Left ventricle myocardium inferior (tissue), 1 donor: Measurements from ENCODE around the gene PBX4. TPM values are rescaled to one million over a fixed set of nuclear protein-coding genes. Genes with fewer than 3 reads are reported as not detected.
"Not testable (repeated sequence)": the region's sequence is repeated elsewhere in the genome, so short reads cannot be mapped to it uniquely, and the experiment has no call there.

Experiments used
- DNase-seq: peaks from one replicate; pipeline ENCODE4 v3.0.0-alpha.2; 2020
- H3K27ac ChIP-seq: fragments of 200-600 bp; replicated peaks from 2 replicates; pipeline ENCODE4 v1.8.0; 2021
- H3K27me3 ChIP-seq: fragments of 200-600 bp; 2 replicates; pipeline ENCODE4 v1.8.0; 2021; ENCODE audit warnings: low read depth
- H3K36me3 ChIP-seq: fragments of 200-600 bp; 2 replicates; pipeline ENCODE4 v1.8.0; 2021
- H3K4me1 ChIP-seq: fragments of 200-600 bp; 2 replicates; pipeline ENCODE4 v1.8.0; 2021
- H3K4me3 ChIP-seq: fragments of 200-600 bp; 2 replicates; pipeline ENCODE4 v1.8.0; 2021; ENCODE audit warnings: mild to moderate bottlenecking, moderate library complexity
- H3K9me3 ChIP-seq: fragments of 200-600 bp; replicated peaks from 2 replicates; pipeline ENCODE4 v1.8.0; 2021
- intact Hi-C: fragments of 100-400 bp; cut with micrococcal nuclease; formaldehyde crosslinking; loops from one replicate; pipeline ENCODE4 v1.11.0; 2022
- long read RNA-seq: library from polyadenylated mRNA; unstranded; transcript quantifications from one replicate; pipeline ENCODE4 v2.0.0, GENCODE V29; 2021
- total RNA-seq: library from RNA; stranded (reverse); fragmentation: NEBNext Ultra II Directional; extraction: Animal tissue kit (Norgen Biotek cat#: 25700); gene quantifications from one replicate; pipeline ENCODE4 v1.2.1, GENCODE V29; 2021
- TF ChIP-seq, protein P1 (sequence below): fragments of 200-600 bp; IDR thresholded peaks from 2 replicates; pipeline ENCODE4 v1.8.0; 2021; ENCODE audit warnings: antibody characterized with exemption, mild to moderate bottlenecking, borderline replicate concordance
- donor health status: DM: no; HTN: yes; CAD: no; lungs with severe emphysema.

The PBX4 gene, protein sequence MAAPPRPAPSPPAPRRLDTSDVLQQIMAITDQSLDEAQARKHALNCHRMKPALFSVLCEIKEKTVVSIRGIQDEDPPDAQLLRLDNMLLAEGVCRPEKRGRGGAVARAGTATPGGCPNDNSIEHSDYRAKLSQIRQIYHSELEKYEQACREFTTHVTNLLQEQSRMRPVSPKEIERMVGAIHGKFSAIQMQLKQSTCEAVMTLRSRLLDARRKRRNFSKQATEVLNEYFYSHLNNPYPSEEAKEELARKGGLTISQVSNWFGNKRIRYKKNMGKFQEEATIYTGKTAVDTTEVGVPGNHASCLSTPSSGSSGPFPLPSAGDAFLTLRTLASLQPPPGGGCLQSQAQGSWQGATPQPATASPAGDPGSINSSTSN
- not detected for total RNA-seq
- long read RNA-seq: 0 reads

DNA sequence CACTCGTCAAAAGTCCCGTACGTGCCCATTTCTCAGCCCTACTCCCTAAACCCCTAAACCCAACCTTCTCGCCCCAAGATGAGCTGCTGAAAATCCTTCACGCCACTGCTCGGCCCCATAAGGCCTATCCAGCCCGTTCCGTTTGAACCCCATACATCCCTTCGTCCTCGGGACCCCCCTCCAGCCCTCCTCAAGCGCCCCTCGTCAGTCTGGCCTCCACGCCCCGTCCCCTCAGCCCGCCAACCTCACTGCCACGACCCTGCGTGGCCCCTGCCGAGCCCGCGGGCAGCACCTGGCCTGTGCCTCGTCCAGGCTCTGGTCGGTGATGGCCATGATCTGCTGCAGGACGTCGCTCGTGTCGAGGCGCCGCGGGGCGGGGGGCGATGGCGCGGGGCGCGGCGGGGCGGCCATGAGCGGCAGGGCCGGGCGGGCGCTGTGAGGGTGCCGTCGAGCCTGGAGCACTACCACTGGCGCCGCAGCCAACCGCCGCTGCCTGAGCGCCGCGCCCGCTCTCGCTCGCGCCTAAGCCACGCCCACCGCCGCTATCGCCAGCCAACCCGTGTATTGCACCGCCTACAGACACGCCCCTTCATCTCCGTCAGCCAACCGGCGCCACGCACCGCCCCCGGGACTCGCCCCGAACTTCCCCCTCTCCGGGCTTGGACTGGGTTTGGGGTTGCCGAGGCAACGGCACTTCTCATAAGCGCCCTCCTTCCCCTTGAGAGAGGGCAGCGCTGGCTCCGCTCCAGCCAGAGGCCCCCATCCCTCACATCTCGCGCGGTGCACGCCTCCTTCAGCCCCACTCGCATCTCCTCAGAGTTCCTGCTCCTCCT is at the start of gene PBX4:
Gene PBX4, minus strand, starts transcription at position 469 of the 833 bp plus-strand sequence. Its CDS starts 58 bp downstream, at position 411.
- Histone ChIP-seq H3K9me3 (no peaks in the 10 kb centered on the region), H3K36me3 (no peaks in the 10 kb centered on the region), H3K4me1 (peaks cover 8% of the 10 kb centered on the region), H3K27me3 (peaks cover 79% of the 10 kb centered on the region), H3K27ac (no peak within 1 kb of the TSS), H3K4me3 (peak within 1 kb of the TSS; percentile 57)
- intact Hi-C loops: no loop called here
- peak; percentile 88 for DNase-seq
- TF ChIP-seq, protein P1, sequence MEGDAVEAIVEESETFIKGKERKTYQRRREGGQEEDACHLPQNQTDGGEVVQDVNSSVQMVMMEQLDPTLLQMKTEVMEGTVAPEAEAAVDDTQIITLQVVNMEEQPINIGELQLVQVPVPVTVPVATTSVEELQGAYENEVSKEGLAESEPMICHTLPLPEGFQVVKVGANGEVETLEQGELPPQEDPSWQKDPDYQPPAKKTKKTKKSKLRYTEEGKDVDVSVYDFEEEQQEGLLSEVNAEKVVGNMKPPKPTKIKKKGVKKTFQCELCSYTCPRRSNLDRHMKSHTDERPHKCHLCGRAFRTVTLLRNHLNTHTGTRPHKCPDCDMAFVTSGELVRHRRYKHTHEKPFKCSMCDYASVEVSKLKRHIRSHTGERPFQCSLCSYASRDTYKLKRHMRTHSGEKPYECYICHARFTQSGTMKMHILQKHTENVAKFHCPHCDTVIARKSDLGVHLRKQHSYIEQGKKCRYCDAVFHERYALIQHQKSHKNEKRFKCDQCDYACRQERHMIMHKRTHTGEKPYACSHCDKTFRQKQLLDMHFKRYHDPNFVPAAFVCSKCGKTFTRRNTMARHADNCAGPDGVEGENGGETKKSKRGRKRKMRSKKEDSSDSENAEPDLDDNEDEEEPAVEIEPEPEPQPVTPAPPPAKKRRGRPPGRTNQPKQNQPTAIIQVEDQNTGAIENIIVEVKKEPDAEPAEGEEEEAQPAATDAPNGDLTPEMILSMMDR: no peak

DNA sequence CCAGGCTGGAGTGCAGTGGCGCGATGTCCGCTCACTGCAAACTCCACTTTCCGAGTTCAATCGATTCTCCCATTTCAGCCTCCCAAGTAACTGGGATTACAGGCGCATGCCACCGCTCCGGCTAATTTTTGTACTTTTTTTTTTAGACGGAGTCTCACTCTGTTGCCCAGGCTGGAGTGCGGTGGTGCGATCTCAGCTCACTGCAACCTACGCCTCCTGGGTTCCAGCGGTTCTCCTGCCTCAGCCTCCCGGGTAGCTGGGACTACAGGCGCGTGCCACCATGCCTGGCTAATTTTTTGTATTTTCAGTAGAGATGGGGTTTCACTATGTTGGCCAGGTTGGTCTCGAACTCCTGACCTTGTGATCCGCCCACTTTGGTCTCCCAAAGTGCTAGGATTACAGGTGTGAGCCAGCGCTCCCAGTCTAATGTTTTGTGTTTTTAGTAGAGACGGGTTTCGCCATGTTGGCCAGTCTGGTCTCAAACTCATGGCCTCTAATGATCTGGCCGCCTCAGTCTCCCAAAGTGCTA is 47.0 kb upstream of the PBX4 start:
- H3K9me3 ChIP-seq, H3K4me3 ChIP-seq, H3K27me3 ChIP-seq, DNase-seq, H3K36me3 ChIP-seq, H3K27ac ChIP-seq, intact Hi-C loops: not testable (repeated sequence)
- peaks cover 52% of the 10 kb centered on the region for H3K4me1 ChIP-seq

DNA sequence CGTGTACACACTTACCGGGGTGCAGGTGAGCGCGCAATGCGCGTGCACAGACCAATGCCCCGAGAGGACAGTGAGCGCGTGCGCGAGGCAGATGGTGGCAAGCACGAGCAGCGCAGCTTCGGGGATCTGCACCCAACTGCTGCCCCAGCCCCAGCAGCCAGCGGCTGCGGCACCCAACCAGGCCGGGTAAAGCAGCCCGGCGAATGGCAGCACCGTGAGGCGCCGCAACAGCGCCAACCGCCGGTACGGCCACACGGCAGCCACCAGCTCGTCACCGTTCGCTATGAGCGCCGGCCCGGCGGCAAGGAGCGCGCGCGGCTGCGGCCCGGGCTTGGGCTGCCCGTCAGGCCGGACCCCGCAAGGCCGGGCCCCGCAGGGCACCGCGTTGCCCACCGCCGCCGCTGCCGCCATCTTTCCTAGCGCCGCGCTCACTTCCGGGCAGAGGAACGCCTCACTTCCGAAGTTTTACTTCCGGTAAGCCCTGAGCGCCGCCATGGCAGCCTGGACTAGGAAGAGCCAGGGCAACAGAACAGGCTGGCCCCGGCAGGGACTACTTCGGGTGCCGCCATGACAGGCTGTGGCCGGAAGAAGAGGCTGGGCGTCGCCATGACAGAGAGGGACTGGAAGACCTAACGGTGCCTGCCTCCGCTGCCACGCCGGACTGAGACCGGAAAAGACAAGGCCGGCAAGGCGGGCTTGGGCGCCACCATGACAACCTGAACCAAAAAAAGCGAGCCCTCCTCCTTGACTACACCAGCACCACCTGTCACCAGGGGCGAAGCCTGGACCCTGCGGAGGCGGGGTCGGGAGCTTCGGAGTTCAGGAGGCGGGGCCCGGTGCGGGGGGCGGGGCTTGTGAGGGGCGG is 45.0 kb upstream of the PBX4 start, which contains the start of gene ATP13A1:
Gene ATP13A1, minus strand, starts transcription at position 421 of the 865 bp plus-strand sequence. Its CDS starts 10 bp downstream, at position 411.
- H3K27ac ChIP-seq: peak within 1 kb of the TSS; percentile 96
- peak within 1 kb of the TSS; percentile 91 for H3K4me3 ChIP-seq
- TF ChIP-seq, protein P1: peak; percentile 42
- intact Hi-C loops: no loop called here
- DNase-seq: peak; percentile 95
- peaks cover 34% of the 10 kb centered on the region for H3K4me1 ChIP-seq
- no peaks in the 10 kb centered on the region for H3K27me3 ChIP-seq
- H3K36me3 ChIP-seq: peaks cover 14% of the 10 kb centered on the region
- no peaks in the 10 kb centered on the region for H3K9me3 ChIP-seq

DNA sequence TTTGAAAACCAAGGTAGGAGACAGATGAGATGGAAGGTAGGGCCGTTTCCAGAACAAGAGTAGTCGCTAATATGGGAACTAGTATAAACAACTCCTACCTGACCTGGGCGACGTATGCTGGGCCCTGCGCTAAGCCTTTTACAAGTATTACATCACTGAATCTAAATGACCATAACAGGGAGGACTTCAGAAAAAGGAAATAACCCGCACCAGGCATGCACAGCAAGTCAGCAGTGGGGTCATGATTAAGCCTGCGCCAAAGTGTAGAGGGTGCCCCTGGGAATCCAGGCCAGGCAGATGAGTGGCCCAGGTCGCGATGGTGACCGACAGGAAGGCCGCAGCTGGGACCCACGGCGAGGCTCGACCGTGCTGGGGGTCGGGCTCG is 44.4 kb upstream of the PBX4 start:
- intact Hi-C loops: no loop called here
- H3K4me3 ChIP-seq: peak overlapping the region; percentile 91
- H3K4me1 ChIP-seq: peaks cover 29% of the 10 kb centered on the region
- TF ChIP-seq, protein P1: no peak
- H3K27ac ChIP-seq: peak overlapping the region; percentile 96
- DNase-seq: peak; percentile 34
- H3K27me3 ChIP-seq: no peaks in the 10 kb centered on the region
- H3K36me3 ChIP-seq: peaks cover 20% of the 10 kb centered on the region
- no peaks in the 10 kb centered on the region for H3K9me3 ChIP-seq

DNA sequence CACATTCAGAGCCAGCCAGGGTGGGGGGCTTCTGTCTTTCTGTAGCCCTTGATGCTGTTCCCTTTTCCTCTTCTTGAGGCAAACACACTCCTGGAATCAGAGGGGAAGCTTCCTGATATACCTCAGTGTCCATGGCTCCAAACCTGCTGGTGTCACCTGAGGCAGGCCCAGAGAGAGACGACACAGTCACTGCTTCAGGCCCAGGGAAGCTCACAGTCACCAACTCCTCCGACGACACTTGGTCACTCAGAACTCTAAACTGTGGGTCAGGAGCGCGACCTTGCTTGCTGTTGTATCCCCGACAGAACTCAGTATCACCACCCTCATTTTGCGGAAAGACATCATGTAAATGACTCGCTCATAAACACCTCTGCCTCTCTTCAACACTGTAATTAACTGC is 43.9 kb upstream of the PBX4 start:
- H3K27me3 ChIP-seq: no peaks in the 10 kb centered on the region
- TF ChIP-seq, protein P1: no peak
- intact Hi-C loops: no loop called here
- H3K4me3 ChIP-seq: peak overlapping the region; percentile 91
- no peaks in the 10 kb centered on the region for H3K9me3 ChIP-seq
- peaks cover 29% of the 10 kb centered on the region for H3K4me1 ChIP-seq
- DNase-seq: no peak
- no peak overlapping the region for H3K27ac ChIP-seq
- peaks cover 25% of the 10 kb centered on the region for H3K36me3 ChIP-seq
